ENCODE measurements around the gene CDK16. TPM values are rescaled to one million over a fixed set of nuclear protein-coding genes. Genes with fewer than 3 reads are reported as not detected.
A peak's percentile ranks its signal among the peaks of the same experiment; 100 is the strongest.

Gene CDK16
- total and polyA plus RNA-seq, 4 experiments from 2014 or later: 1.6 to 57.4 (median 38.7) TPM

DNA sequence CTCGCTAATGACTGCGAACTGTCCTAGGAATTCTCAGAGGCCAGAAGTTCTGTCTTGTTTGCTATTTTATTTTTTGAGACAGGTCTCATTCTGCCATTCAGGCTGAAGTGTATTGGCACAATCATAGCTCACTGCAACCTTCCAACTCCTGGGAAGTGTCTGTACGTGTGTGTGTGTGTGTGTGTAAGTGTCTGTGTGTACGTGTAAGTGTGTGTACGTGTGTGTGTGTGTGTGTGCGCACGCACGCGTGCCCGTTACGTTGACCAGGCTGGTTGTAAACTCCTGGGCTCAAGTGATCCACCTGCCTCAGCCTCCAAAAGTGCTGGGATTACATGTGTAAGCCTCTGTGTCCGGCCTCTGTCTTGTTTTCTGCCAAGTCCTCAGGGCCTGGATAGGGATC, 10.4 kb upstream of the CDK16 start:
- Mint-ChIP-seq H3K4me1 (peaks cover 0 to 7% (median 2%) of the 10 kb centered on the region in 4 donors), H3K9me3 (no peaks in the 10 kb centered on the region), H3K36me3 (peaks cover 50 to 62% of the 10 kb centered on the region in 2 donors), H3K4me3 (no peak overlapping the region), H3K27ac (peak overlapping the region in 1 of 7 donors; percentile 41), H3K27me3 (no peaks in the 10 kb centered on the region)
- CTCF ChIA-PET (ENCODE audit: partially characterized antibody): interaction anchor here (1.3 kb wide), 1 partner anchor 177 kb away, joined by 3 read pairs; no protein-coding TSS in a partner anchor
- H3K27me3 ChIP-seq (ENCODE audit: insufficient read depth, low read length): no peaks in the 10 kb centered on the region
- peaks cover 62% of the 10 kb centered on the region for H3K36me3 ChIP-seq (ENCODE audit: insufficient read depth, low read length)
- no peak overlapping the region for H3K4me3 ChIP-seq (ENCODE audit: low read length in 2 of 2)
- no peaks in the 10 kb centered on the region for H3K9me3 ChIP-seq (ENCODE audit: control insufficient read depth in 1 of 2, low read length in 2 of 2)
- no peaks in the 10 kb centered on the region for H3K4me1 ChIP-seq (ENCODE audit: insufficient read depth, low read length)
- DNase-seq: no peak
- no peak overlapping the region for H3K27ac ChIP-seq (ENCODE audit: low read depth, low read length)
- intact Hi-C loops (cut with micrococcal nuclease): no loop called here
- POLR2A ChIA-PET (ENCODE audit: partially characterized antibody): interaction anchor here (1.0 to 1.5 kb wide), 3 partner anchors 9 to 11 kb away, joined by 3 read pairs; partner anchors contain the start of gene CDK16

- H3K9me3 ChIP-seq (ENCODE audit: control insufficient read depth in 1 of 2, low read length in 2 of 2): no peaks in the 10 kb centered on the region
- H3K36me3 Mint-ChIP-seq: peaks cover 50 to 64% of the 10 kb centered on the region in 2 donors
- peaks cover 63% of the 10 kb centered on the region for H3K36me3 ChIP-seq (ENCODE audit: insufficient read depth, low read length)
- no peaks in the 10 kb centered on the region for H3K27me3 ChIP-seq (ENCODE audit: insufficient read depth, low read length)
- H3K9me3 Mint-ChIP-seq: no peaks in the 10 kb centered on the region
- CTCF ChIA-PET (ENCODE audit: partially characterized antibody): no interaction called here
- no peak overlapping the region for H3K27ac ChIP-seq (ENCODE audit: low read depth, low read length)
- H3K27me3 Mint-ChIP-seq: no peaks in the 10 kb centered on the region
- POLR2A ChIA-PET (ENCODE audit: partially characterized antibody): no interaction called here
- H3K27ac Mint-ChIP-seq: no peak overlapping the region
- H3K4me1 ChIP-seq (ENCODE audit: insufficient read depth, low read length): no peaks in the 10 kb centered on the region
- H3K4me3 ChIP-seq (ENCODE audit: low read length in 2 of 2): no peak overlapping the region
- DNase-seq: no peak
- intact Hi-C loops (cut with micrococcal nuclease): no loop called here
- H3K4me3 Mint-ChIP-seq: no peak overlapping the region
- peaks cover 0 to 7% (median 2%) of the 10 kb centered on the region in 4 donors for H3K4me1 Mint-ChIP-seq
These were observed 8.8 kb upstream of the CDK16 start for GRCh38 chrX:47209508-47210238.

DNA sequence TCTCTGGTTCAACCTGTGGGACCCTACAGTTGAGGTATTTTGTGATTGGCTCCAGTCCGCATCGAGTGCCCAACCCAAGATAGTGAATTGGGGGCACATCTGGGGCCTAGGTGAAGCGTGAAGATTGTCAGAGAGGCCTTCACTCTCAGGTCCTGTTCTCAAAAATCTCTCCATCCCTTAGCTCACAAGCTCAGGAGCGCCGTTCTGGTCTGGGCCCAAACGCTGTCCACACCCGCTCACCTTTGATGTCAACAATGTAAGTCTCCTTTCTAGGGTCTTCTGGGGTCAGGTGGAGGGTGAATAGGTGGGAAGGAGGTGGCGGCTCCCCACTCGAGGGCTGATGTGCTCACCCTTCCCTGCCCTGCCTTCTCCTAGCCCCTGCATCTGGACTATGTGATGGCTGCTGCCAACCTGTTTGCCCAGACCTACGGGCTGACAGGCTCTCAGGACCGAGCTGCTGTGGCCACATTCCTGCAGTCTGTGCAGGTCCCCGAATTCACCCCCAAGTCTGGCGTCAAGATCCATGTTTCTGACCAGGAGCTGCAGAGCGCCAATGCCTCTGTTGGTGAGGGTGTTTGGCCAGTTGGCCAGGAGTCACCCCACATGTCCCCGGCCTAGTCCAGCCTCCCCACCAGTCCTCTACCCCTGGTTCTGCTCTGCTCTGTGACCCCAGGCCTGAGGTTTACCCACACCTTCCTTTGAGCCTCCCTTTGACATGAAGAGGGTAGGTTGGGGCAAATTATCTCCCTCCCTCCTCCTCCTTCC, 7.6 kb upstream of the CDK16 start:
- Mint-ChIP-seq H3K36me3 (peaks cover 50 to 57% of the 10 kb centered on the region in 2 donors), H3K4me3 (no peak overlapping the region), H3K27me3 (no peaks in the 10 kb centered on the region), H3K9me3 (no peaks in the 10 kb centered on the region), H3K27ac (peak overlapping the region in 6 of 7 donors; percentile 6 to 81 (median 41)), H3K4me1 (peaks cover 0 to 3% (median 2%) of the 10 kb centered on the region in 4 donors)
- CTCF ChIA-PET (ENCODE audit: partially characterized antibody): no interaction called here
- Histone ChIP-seq H3K27ac (ENCODE audit: low read depth, low read length) (no peak overlapping the region), H3K4me3 (ENCODE audit: low read length in 2 of 2) (no peak overlapping the region), H3K36me3 (ENCODE audit: insufficient read depth, low read length) (peaks cover 63% of the 10 kb centered on the region), H3K9me3 (ENCODE audit: control insufficient read depth in 1 of 2, low read length in 2 of 2) (no peaks in the 10 kb centered on the region), H3K27me3 (ENCODE audit: insufficient read depth, low read length) (no peaks in the 10 kb centered on the region), H3K4me1 (ENCODE audit: insufficient read depth, low read length) (no peaks in the 10 kb centered on the region)
- intact Hi-C loops (cut with micrococcal nuclease): no loop called here
- no peak for DNase-seq
- POLR2A ChIA-PET (ENCODE audit: partially characterized antibody): no interaction called here

DNA sequence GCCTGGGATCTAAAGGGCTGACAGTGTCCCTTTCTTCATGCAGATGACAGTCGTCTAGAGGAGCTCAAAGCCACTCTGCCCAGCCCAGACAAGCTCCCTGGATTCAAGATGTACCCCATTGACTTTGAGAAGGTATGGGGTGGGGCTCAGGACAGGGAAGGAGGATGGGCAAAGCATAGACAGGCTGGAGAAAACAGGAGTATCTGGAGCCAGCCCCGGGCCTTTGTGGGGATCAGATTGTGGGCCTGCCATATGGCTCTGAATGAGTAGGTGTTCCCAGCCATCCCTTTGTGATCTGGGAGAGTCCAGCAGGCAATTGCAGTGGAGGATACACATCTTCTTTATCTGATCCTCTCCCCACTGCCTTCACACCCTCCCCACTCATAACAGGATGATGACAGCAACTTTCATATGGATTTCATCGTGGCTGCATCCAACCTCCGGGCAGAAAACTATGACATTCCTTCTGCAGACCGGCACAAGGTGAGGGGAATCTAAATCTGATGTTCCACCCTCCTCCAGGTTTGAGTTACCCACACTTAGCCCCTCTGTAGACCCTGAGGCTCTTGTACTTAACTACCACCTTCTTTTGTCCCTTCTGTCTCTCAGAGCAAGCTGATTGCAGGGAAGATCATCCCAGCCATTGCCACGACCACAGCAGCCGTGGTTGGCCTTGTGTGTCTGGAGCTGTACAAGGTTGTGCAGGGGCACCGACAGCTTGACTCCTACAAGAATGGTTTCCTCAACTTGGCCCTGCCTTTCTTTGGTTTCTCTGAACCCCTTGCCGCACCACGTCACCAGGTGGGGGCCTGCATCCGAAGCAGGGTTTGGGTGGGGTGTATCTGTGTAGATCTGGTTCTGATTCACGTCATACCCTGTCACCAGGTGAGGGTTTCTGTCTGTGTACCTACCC, 5.8 kb upstream of the CDK16 start:
- H3K27ac ChIP-seq (ENCODE audit: low read depth, low read length): no peak overlapping the region
- Mint-ChIP-seq H3K4me3 (no peak overlapping the region), H3K27ac (peak overlapping the region in 1 of 7 donors; percentile 89), H3K27me3 (no peaks in the 10 kb centered on the region), H3K9me3 (no peaks in the 10 kb centered on the region), H3K36me3 (peaks cover 44 to 46% of the 10 kb centered on the region in 2 donors), H3K4me1 (peaks cover 11 to 17% (median 16%) of the 10 kb centered on the region in 4 donors)
- no peaks in the 10 kb centered on the region for H3K9me3 ChIP-seq (ENCODE audit: control insufficient read depth in 1 of 2, low read length in 2 of 2)
- H3K4me3 ChIP-seq (ENCODE audit: low read length in 2 of 2): no peak overlapping the region
- POLR2A ChIA-PET (ENCODE audit: partially characterized antibody): interaction anchor here (1.0 kb wide), 1 partner anchor 20 kb away, joined by 3 read pairs; the partner anchor contains the start of gene USP11
- H3K27me3 ChIP-seq (ENCODE audit: insufficient read depth, low read length): no peaks in the 10 kb centered on the region
- CTCF ChIA-PET (ENCODE audit: partially characterized antibody): no interaction called here
- peaks cover 7% of the 10 kb centered on the region for H3K4me1 ChIP-seq (ENCODE audit: insufficient read depth, low read length)
- DNase-seq: no peak
- intact Hi-C loops (cut with micrococcal nuclease): no loop called here
- H3K36me3 ChIP-seq (ENCODE audit: insufficient read depth, low read length): peaks cover 51% of the 10 kb centered on the region

- Mint-ChIP-seq H3K4me1 (peaks cover 13 to 31% (median 22%) of the 10 kb centered on the region in 4 donors), H3K27me3 (no peaks in the 10 kb centered on the region), H3K4me3 (no peak overlapping the region), H3K9me3 (no peaks in the 10 kb centered on the region), H3K27ac (peak overlapping the region in 3 of 7 donors; percentile 43 to 63 (median 45)), H3K36me3 (peaks cover 46 to 52% of the 10 kb centered on the region in 2 donors)
- H3K4me3 ChIP-seq (ENCODE audit: low read length in 2 of 2): no peak overlapping the region
- no peak overlapping the region for H3K27ac ChIP-seq (ENCODE audit: low read depth, low read length)
- peaks cover 9% of the 10 kb centered on the region for H3K4me1 ChIP-seq (ENCODE audit: insufficient read depth, low read length)
- no peak for DNase-seq
- CTCF ChIA-PET (ENCODE audit: partially characterized antibody): no interaction called here
- H3K9me3 ChIP-seq (ENCODE audit: control insufficient read depth in 1 of 2, low read length in 2 of 2): no peaks in the 10 kb centered on the region
- no peaks in the 10 kb centered on the region for H3K27me3 ChIP-seq (ENCODE audit: insufficient read depth, low read length)
- POLR2A ChIA-PET (ENCODE audit: partially characterized antibody): no interaction called here
- H3K36me3 ChIP-seq (ENCODE audit: insufficient read depth, low read length): peaks cover 51% of the 10 kb centered on the region
- intact Hi-C loops (cut with micrococcal nuclease): loop anchor here (5.0 kb wide), 3 partner anchors 153 to 438 kb away; partner anchors contain the start of genes ELK1 and ZNF41
These were observed 3.9 kb upstream of the CDK16 start for GRCh38 chrX:47214435-47215077.

GRCh38 chrX:47215291-47215900, 3.1 kb upstream of the CDK16 start:
- no peak for DNase-seq
- peaks cover 21 to 39% (median 30%) of the 10 kb centered on the region in 4 donors for H3K4me1 Mint-ChIP-seq
- H3K4me3 Mint-ChIP-seq: no peak overlapping the region
- Histone ChIP-seq H3K27me3 (ENCODE audit: insufficient read depth, low read length) (no peaks in the 10 kb centered on the region), H3K4me1 (ENCODE audit: insufficient read depth, low read length) (peaks cover 18% of the 10 kb centered on the region), H3K4me3 (ENCODE audit: low read length in 2 of 2) (no peak overlapping the region), H3K9me3 (ENCODE audit: control insufficient read depth in 1 of 2, low read length in 2 of 2) (no peaks in the 10 kb centered on the region), H3K27ac (ENCODE audit: low read depth, low read length) (no peak overlapping the region), H3K36me3 (ENCODE audit: insufficient read depth, low read length) (peaks cover 43% of the 10 kb centered on the region)
- H3K27ac Mint-ChIP-seq: peak overlapping the region in 2 of 7 donors; percentile 43 to 99
- intact Hi-C loops (cut with micrococcal nuclease): loop anchor here (5.0 kb wide), 3 partner anchors 152 to 437 kb away; partner anchors contain the start of genes ELK1 and ZNF41
- peaks cover 46 to 55% of the 10 kb centered on the region in 2 donors for H3K36me3 Mint-ChIP-seq
- no peaks in the 10 kb centered on the region for H3K27me3 Mint-ChIP-seq
- ChIA-PET POLR2A (ENCODE audit: partially characterized antibody) (interaction anchor here (7.0 kb wide), 1 partner anchor 17 kb away, joined by 85 read pairs; the partner anchor contains the start of gene USP11), CTCF (ENCODE audit: partially characterized antibody) (no interaction called here)
- no peaks in the 10 kb centered on the region for H3K9me3 Mint-ChIP-seq
